ENCODE results near the gene GPR137B.

Gene GPR137B

GRCh38 chr1:236201786-236202185, 59.4 kb downstream of the GPR137B start:
- no peak for DNase-seq (ENCODE audit: low spot score)

GRCh38 chr1:236204039-236204438, 61.7 kb downstream of the GPR137B start:
- no peak for DNase-seq (ENCODE audit: low spot score)

- no peak for DNase-seq (ENCODE audit: low spot score)
These were observed 62.3 kb downstream of the GPR137B start for GRCh38 chr1:236204656-236205055.

- DNase-seq (ENCODE audit: low spot score) = peak; percentile 15
These were observed 64.2 kb downstream of the GPR137B start for GRCh38 chr1:236206548-236206947.

- no peak for DNase-seq (ENCODE audit: low spot score)
These were observed 64.8 kb downstream of the GPR137B start for GRCh38 chr1:236207121-236207520.

- no peak for DNase-seq (ENCODE audit: low spot score)
These were observed 65.2 kb downstream of the GPR137B start for GRCh38 chr1:236207569-236207968.

- no peak for DNase-seq (ENCODE audit: low spot score)
These were observed 66.8 kb downstream of the GPR137B start for GRCh38 chr1:236209185-236209584.

- DNase-seq (ENCODE audit: low spot score) = no peak
These were observed 67.4 kb downstream of the GPR137B start for GRCh38 chr1:236209713-236210112.

- DNase-seq (ENCODE audit: low spot score) = no peak
These were observed 69.5 kb downstream of the GPR137B start for GRCh38 chr1:236211815-236212214.

GRCh38 chr1:236213534-236213933, 71.2 kb downstream of the GPR137B start:
- no peak for DNase-seq (ENCODE audit: low spot score)

GRCh38 chr1:236214761-236215160, 72.4 kb downstream of the GPR137B start:
- no peak for DNase-seq (ENCODE audit: low spot score)

- no peak for DNase-seq (ENCODE audit: low spot score)
These were observed 78.1 kb downstream of the GPR137B start for GRCh38 chr1:236220473-236220872.

GRCh38 chr1:236222632-236223031, 80.3 kb downstream of the GPR137B start:
- no peak for DNase-seq (ENCODE audit: low spot score)

- no peak for DNase-seq (ENCODE audit: low spot score)
These were observed 86.1 kb downstream of the GPR137B start for GRCh38 chr1:236228411-236228810.

- DNase-seq (ENCODE audit: low spot score) = no peak
These were observed 92.8 kb downstream of the GPR137B start for GRCh38 chr1:236235116-236235515.

- no peak for DNase-seq (ENCODE audit: low spot score)
These were observed 96.8 kb downstream of the GPR137B start for GRCh38 chr1:236239092-236239585.

- DNase-seq (ENCODE audit: low spot score) = no peak
These were observed 98.3 kb downstream of the GPR137B start for GRCh38 chr1:236240675-236241074.

GRCh38 chr1:236242568-236242967, 100.2 kb downstream of the GPR137B start:
- DNase-seq (ENCODE audit: low spot score) = no peak

- no peak for DNase-seq (ENCODE audit: low spot score)
These were observed 104.9 kb downstream of the GPR137B start for GRCh38 chr1:236247286-236247685.

- no peak for DNase-seq (ENCODE audit: low spot score)
These were observed 109.2 kb downstream of the GPR137B start for GRCh38 chr1:236251587-236251986.

- no peak for DNase-seq (ENCODE audit: low spot score)
These were observed 110.8 kb downstream of the GPR137B start for GRCh38 chr1:236253119-236253518.

GRCh38 chr1:236253918-236254637, 111.7 kb downstream of the GPR137B start:
- DNase-seq (ENCODE audit: low spot score) = no peak

GRCh38 chr1:236257216-236257615, 114.9 kb downstream of the GPR137B start:
- DNase-seq (ENCODE audit: low spot score) = no peak

GRCh38 chr1:236258114-236258622, 115.8 kb downstream of the GPR137B start:
- no peak for DNase-seq (ENCODE audit: low spot score)

Measured in pons (tissue), 1 donor.